ENCODE measurements around the gene TRDMT1.

- TF ChIP-seq, protein P1, sequence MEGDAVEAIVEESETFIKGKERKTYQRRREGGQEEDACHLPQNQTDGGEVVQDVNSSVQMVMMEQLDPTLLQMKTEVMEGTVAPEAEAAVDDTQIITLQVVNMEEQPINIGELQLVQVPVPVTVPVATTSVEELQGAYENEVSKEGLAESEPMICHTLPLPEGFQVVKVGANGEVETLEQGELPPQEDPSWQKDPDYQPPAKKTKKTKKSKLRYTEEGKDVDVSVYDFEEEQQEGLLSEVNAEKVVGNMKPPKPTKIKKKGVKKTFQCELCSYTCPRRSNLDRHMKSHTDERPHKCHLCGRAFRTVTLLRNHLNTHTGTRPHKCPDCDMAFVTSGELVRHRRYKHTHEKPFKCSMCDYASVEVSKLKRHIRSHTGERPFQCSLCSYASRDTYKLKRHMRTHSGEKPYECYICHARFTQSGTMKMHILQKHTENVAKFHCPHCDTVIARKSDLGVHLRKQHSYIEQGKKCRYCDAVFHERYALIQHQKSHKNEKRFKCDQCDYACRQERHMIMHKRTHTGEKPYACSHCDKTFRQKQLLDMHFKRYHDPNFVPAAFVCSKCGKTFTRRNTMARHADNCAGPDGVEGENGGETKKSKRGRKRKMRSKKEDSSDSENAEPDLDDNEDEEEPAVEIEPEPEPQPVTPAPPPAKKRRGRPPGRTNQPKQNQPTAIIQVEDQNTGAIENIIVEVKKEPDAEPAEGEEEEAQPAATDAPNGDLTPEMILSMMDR (IDR thresholded peaks at IDR 0.05): no peak
- TF ChIP-seq POLR2A (IDR thresholded peaks at IDR 0.05): no peak
Measured at GRCh38 chr10:17166699-17167098, 34.8 kb downstream of the TRDMT1 start.
